K562 (cell line): ENCODE measurements around the gene ARHGEF16.

Experiments
- CTCF ChIP-seq, 3 experiments: IDR thresholded peaks in 2 of 3; conservative IDR thresholded peaks in 1 of 3; 2 replicates each; pipeline ENCODE4 v1.5.1; 2011 to 2012; ENCODE audit warnings: low read length in 3 of 3, mild to moderate bottlenecking in 3 of 3, control low read depth in 2 of 3, improper control_type of control experiment in 1 of 3, inconsistent platforms in 1 of 3, low read depth in 1 of 3, mixed read lengths in 1 of 3, moderate library complexity in 1 of 3; ENCODE audit not compliant: insufficient read depth in 2 of 3
- HEY1 ChIP-seq: fragments of 250-450 bp; sonication (Bioruptor Pico); IDR thresholded peaks from 2 replicates; pipeline ENCODE4 v1.5.0; 2020; ENCODE audit warnings: mild to moderate bottlenecking, moderate library complexity, borderline replicate concordance
- TCF7L2 ChIP-seq: fragments of 150-350 bp; IDR thresholded peaks from 2 replicates; pipeline ENCODE4 v1.6.1; 2016; ENCODE audit warnings: low read depth, mild to moderate bottlenecking, low read length, moderate library complexity

DNA sequence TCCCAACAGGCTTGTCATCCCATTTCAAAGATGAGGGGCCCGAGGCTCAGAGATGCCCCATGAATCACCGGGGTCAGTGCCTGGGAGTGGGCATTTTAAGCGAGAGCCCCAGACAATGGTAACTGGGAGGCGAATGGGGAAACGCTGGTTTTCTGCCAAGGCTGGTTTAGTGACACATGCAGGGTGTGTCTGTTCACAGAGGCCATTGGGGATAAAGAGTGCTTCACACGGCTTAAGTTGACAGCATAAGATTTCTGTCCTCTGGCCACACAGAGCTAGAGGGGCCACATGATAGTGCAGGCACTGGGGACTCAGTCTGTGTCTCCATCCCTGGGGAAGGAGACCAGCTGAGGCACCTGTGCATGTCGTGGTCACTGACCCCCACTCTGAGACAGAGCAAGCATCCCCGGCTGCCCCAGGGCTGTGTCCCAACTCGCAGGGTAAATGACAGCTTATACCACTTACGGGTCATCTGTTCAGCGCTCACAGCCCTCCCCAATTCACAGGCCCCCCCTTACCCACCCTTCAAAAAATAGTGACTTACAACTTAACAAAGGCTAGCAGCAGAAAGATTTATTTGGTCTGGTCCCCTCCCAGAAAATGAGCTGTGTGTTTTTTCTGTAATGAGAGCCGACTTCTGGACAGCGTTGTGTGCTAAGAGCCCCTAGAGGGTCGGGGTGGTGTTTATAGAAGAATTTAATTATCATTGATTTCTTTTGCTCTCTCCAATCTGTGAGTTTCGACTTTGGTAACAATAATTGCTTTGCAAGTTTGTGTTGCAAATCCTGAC lies 34.9 kb upstream of the ARHGEF16 start:
- no peak for TF ChIP-seq HEY1 (CRISPR knock-in tag)
- TF ChIP-seq CTCF (IDR thresholded peaks at IDR 0.05 in 2 of 3, conservative IDR thresholded peaks at IDR 0.05 in 1 of 3; ENCODE audit: insufficient read depth in 2 of 3, low read depth in 1 of 3, low read length in 3 of 3) = no peak
- no peak for TF ChIP-seq TCF7L2
